NB4 (cell line): ENCODE results near the gene NEU4.

ENCODE experiments used
- POLR2A ChIP-seq: IDR thresholded peaks from 2 replicates; pipeline ENCODE4 v1.6.1; 2011; ENCODE audit warnings: mild to moderate bottlenecking; ENCODE audit not compliant: insufficient read length; ENCODE audit errors: extremely low read depth
- TF ChIP-seq, protein P1 (sequence below): IDR thresholded peaks from one replicate; pipeline ENCODE4 v1.5.1; 2012; ENCODE audit warnings: low read depth, low read length

- TF ChIP-seq, protein P1, sequence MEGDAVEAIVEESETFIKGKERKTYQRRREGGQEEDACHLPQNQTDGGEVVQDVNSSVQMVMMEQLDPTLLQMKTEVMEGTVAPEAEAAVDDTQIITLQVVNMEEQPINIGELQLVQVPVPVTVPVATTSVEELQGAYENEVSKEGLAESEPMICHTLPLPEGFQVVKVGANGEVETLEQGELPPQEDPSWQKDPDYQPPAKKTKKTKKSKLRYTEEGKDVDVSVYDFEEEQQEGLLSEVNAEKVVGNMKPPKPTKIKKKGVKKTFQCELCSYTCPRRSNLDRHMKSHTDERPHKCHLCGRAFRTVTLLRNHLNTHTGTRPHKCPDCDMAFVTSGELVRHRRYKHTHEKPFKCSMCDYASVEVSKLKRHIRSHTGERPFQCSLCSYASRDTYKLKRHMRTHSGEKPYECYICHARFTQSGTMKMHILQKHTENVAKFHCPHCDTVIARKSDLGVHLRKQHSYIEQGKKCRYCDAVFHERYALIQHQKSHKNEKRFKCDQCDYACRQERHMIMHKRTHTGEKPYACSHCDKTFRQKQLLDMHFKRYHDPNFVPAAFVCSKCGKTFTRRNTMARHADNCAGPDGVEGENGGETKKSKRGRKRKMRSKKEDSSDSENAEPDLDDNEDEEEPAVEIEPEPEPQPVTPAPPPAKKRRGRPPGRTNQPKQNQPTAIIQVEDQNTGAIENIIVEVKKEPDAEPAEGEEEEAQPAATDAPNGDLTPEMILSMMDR, result no peak
- TF ChIP-seq POLR2A, result no peak
Observed at GRCh38 chr2:241764275-241765241, 44.4 kb upstream of the NEU4 start.
